ENCODE results near the gene RNF4.

- no peak for TF ChIP-seq CTCF (IDR thresholded peaks at IDR 0.05; ENCODE audit: low read length)
- no peak for TF ChIP-seq EZH2 (IDR thresholded peaks at IDR 0.05; ENCODE audit: borderline replicate concordance, low read length)
Observed at GRCh38 chr4:2485956-2486355, 17.1 kb downstream of the RNF4 start.
